ENCODE measurements around the gene FSD1L.

DNA sequence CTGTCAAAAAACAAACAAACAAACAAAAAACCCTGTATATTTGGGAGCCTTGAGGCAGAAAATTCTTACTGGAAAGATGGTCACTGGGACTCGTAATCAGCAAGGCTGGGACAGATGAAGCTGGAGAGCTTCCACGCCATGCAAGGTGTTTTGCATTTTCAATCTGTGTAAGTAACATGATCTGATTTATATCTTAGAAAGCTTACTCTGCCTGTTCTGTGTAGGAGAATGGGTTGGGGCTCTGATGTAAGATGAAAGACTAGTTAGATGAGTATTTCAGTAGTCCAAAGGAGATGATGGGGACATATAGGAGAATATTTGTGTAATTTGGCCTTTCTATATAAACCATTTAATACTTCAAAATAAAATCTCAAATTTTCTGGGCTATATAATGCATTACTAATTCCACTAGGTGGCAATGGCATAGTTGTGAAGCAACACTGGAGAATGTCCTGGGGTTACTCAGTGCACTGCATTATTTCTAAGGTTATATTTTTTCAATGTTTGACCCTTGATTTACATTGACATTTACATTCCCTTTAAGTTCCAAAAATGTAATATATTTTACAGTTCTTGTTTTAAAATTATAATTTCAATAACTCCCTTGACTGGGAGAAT is 21.9 kb upstream of the FSD1L start:
- TF ChIP-seq, protein P1, sequence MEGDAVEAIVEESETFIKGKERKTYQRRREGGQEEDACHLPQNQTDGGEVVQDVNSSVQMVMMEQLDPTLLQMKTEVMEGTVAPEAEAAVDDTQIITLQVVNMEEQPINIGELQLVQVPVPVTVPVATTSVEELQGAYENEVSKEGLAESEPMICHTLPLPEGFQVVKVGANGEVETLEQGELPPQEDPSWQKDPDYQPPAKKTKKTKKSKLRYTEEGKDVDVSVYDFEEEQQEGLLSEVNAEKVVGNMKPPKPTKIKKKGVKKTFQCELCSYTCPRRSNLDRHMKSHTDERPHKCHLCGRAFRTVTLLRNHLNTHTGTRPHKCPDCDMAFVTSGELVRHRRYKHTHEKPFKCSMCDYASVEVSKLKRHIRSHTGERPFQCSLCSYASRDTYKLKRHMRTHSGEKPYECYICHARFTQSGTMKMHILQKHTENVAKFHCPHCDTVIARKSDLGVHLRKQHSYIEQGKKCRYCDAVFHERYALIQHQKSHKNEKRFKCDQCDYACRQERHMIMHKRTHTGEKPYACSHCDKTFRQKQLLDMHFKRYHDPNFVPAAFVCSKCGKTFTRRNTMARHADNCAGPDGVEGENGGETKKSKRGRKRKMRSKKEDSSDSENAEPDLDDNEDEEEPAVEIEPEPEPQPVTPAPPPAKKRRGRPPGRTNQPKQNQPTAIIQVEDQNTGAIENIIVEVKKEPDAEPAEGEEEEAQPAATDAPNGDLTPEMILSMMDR (IDR thresholded peaks at IDR 0.05) = peak; percentile 64
- TF ChIP-seq ZFX (IDR thresholded peaks at IDR 0.05; ENCODE audit: borderline replicate concordance) = no peak

All from 22Rv1 (cell line).